SK-MEL-5 (cell line): ENCODE results near the gene CRMP1. TPM values are rescaled to one million over a fixed set of nuclear protein-coding genes. Genes with fewer than 3 reads are reported as not detected.
"Not testable (repeated sequence)": the region's sequence is repeated elsewhere in the genome, so short reads cannot be mapped to it uniquely, and the experiment has no call there.

Experiments used
- DNase-seq: peaks from one replicate; pipeline ENCODE4 v3.0.0-alpha.2; 2016; ENCODE audit warnings: low read depth, low spot score
- in situ Hi-C: cut with HindIII; loops from 2 replicates; pipeline ENCODE4 v1.10.0; 2016; ENCODE audit warnings: low sequenced_read_pairs, high pct_unique_total_duplicates, low pct_unique_long_range_greater_than_20kb
- total RNA-seq: library from RNA; depleted of rRNA; stranded (reverse); fragments of >200 nt; shearing (Covaris generic); gene quantifications from 2 replicates; pipeline ENCODE4 v1.2.3, GENCODE V29; 2014

CRMP1 gene
- total RNA-seq, 1 experiment from 2014 or later, result 0.85 TPM

GRCh38 chr4:5842456-5842855, 50.4 kb downstream of the CRMP1 start:
- in situ Hi-C loops, result no loop called here
- no peak for DNase-seq

- no peak for DNase-seq
- in situ Hi-C loops, result no loop called here
Measured at GRCh38 chr4:5839751-5840674, 52.9 kb downstream of the CRMP1 start.

- in situ Hi-C loops, result no loop called here
- no peak for DNase-seq
Measured at GRCh38 chr4:5839332-5839731, 53.6 kb downstream of the CRMP1 start.

- DNase-seq, in situ Hi-C loops: not testable (repeated sequence)
Measured at GRCh38 chr4:5837483-5837882, 55.4 kb downstream of the CRMP1 start.

- in situ Hi-C loops, result no loop called here
- no peak for DNase-seq
Measured at GRCh38 chr4:5836943-5837342, 55.9 kb downstream of the CRMP1 start.

GRCh38 chr4:5828005-5828391, 64.9 kb downstream of the CRMP1 start:
- DNase-seq, result no peak
- in situ Hi-C loops, result no loop called here

- in situ Hi-C loops, result no loop called here
- no peak for DNase-seq
Measured at GRCh38 chr4:5827108-5828004, 65.5 kb downstream of the CRMP1 start.

- no peak for DNase-seq
- in situ Hi-C loops, result no loop called here
Measured at GRCh38 chr4:5826437-5827107, 66.3 kb downstream of the CRMP1 start.

- in situ Hi-C loops, result no loop called here
- DNase-seq, result no peak
Measured at GRCh38 chr4:5825321-5826041, 67.4 kb downstream of the CRMP1 start.

- in situ Hi-C loops, result no loop called here
- DNase-seq, result peak; percentile 58
Measured at GRCh38 chr4:5824635-5825034, 68.3 kb downstream of the CRMP1 start.

- in situ Hi-C loops, result no loop called here
- no peak for DNase-seq
Measured at GRCh38 chr4:5824227-5824626, 68.7 kb downstream of the CRMP1 start.

- in situ Hi-C loops, result no loop called here
- DNase-seq, result no peak
Measured at GRCh38 chr4:5823542-5824211, 69.2 kb downstream of the CRMP1 start.

- in situ Hi-C loops, result no loop called here
- DNase-seq, result no peak
Measured at GRCh38 chr4:5822619-5823018, 70.3 kb downstream of the CRMP1 start.

- peak; percentile 11 for DNase-seq
- in situ Hi-C loops, result no loop called here
Measured at GRCh38 chr4:5821665-5822358, 71.1 kb downstream of the CRMP1 start.

GRCh38 chr4:5816851-5817375, 76.0 kb downstream of the CRMP1 start:
- in situ Hi-C loops, result no loop called here
- no peak for DNase-seq

GRCh38 chr4:5816101-5816500, 76.8 kb downstream of the CRMP1 start:
- no peak for DNase-seq
- in situ Hi-C loops, result no loop called here
